Fibroblast of the aortic adventitia (primary cell): ENCODE data around the gene RPS6KA2. TPM values are rescaled to one million over a fixed set of nuclear protein-coding genes. Genes with fewer than 3 reads are reported as not detected.

Experiments
- DNase-seq: peaks from one replicate; pipeline ENCODE4 v3.0.0-alpha.2; 2010; ENCODE audit warnings: low read depth
- H3K4me3 ChIP-seq: 2 replicates; pipeline ENCODE4 v1.5.1; 2011; ENCODE audit warnings: low read depth, mild to moderate bottlenecking, control low read depth, low read length, moderate library complexity
- CTCF ChIP-seq: IDR thresholded peaks from 2 replicates; pipeline ENCODE4 v1.5.1; 2011; ENCODE audit warnings: mild to moderate bottlenecking, low read length, control low read depth, inconsistent platforms; ENCODE audit not compliant: insufficient read depth
- total RNA-seq: library from RNA; depleted of rRNA; stranded (reverse); fragments of >200 nt; gene quantifications from 2 replicates; pipeline ENCODE4 v1.2.3, GENCODE V29; 2012; ENCODE audit warnings: low replicate concordance

Gene RPS6KA2
- total RNA-seq, 1 donor = 89.7 TPM

GRCh38 chr6:166435574-166435973, 191.5 kb downstream of the RPS6KA2 start:
- TF ChIP-seq CTCF = no peak
- no peak for DNase-seq
- H3K4me3 ChIP-seq = no peak overlapping the region

- no peak for TF ChIP-seq CTCF
- no peak for DNase-seq
- H3K4me3 ChIP-seq = no peak overlapping the region
These were observed 192.7 kb downstream of the RPS6KA2 start for GRCh38 chr6:166434336-166434735.

GRCh38 chr6:166433096-166433495, 194.0 kb downstream of the RPS6KA2 start:
- DNase-seq = no peak
- no peak for TF ChIP-seq CTCF
- H3K4me3 ChIP-seq = no peak overlapping the region

GRCh38 chr6:166430269-166430668, 196.8 kb downstream of the RPS6KA2 start:
- DNase-seq = no peak
- TF ChIP-seq CTCF = no peak

GRCh38 chr6:166424431-166424830, 202.6 kb downstream of the RPS6KA2 start:
- H3K4me3 ChIP-seq = no peak overlapping the region
- no peak for DNase-seq
- TF ChIP-seq CTCF = no peak

More at GRCh38 chr6:166430269-166430668, 196.8 kb downstream of the RPS6KA2 start:
- H3K4me3 ChIP-seq = no peak overlapping the region

- no peak for DNase-seq
- TF ChIP-seq CTCF = no peak
- no peak overlapping the region for H3K4me3 ChIP-seq
These were observed 203.3 kb downstream of the RPS6KA2 start for GRCh38 chr6:166423781-166424180.

GRCh38 chr6:166423051-166423745, 203.9 kb downstream of the RPS6KA2 start:
- no peak for DNase-seq
- no peak for TF ChIP-seq CTCF
- no peak overlapping the region for H3K4me3 ChIP-seq
